SK-N-SH (cell line): ENCODE data around the gene MRPL32. TPM values are rescaled to one million over a fixed set of nuclear protein-coding genes. Genes with fewer than 3 reads are reported as not detected.

ENCODE experiments used
- CTCF ChIA-PET: fragments of 300-600, 350-600 bp; formaldehyde crosslinking; extraction: SDS; loops from one replicate; lab custom pipeline; 2021; lab: Yijun Ruan, JAX
- POLR2A ChIA-PET: fragments of 350-600 bp; sonication (Branson Sonifier 250); formaldehyde crosslinking; extraction: SDS; loops from one replicate; lab custom pipeline; 2020; ENCODE audit warnings: antibody characterized with exemption, inconsistent platforms; lab: Yijun Ruan, JAX
- DNase-seq: peaks from one replicate; pipeline ENCODE4 v3.0.0; 2012
- H2AFZ ChIP-seq: fragments of 200-600 bp; sonication (generic); 2 replicates; pipeline ENCODE4 v1.8.1; 2016; ENCODE audit warnings: antibody characterized with exemption, mild to moderate bottlenecking, low read depth
- H3F3A ChIP-seq: fragments of 200-600 bp; sonication (generic); replicated peaks from 2 replicates; pipeline ENCODE3; 2016; ENCODE audit warnings: antibody characterized with exemption, mild to moderate bottlenecking; ENCODE audit not compliant: insufficient read depth
- H3K27ac ChIP-seq, 2 experiments: fragments of 200-500 bp in 1 of 2; fragments of 200-600 bp in 1 of 2; sonication (Bioruptor generic) in 1 of 2; sonication (generic), shearing (Covaris generic) in 1 of 2; 2 replicates each; pipeline versions ENCODE4 v1.5.1 to v1.6.1; 2014 to 2016; ENCODE audit warnings: low read depth in 2 of 2, inconsistent platforms in 1 of 2, low read length in 1 of 2, mild to moderate bottlenecking in 1 of 2, mixed read lengths in 1 of 2
- H3K27me3 ChIP-seq: fragments of 200-600 bp; sonication (generic), shearing (Covaris generic); 2 replicates; pipeline ENCODE4 v1.6.1; 2016; ENCODE audit warnings: mixed run types; ENCODE audit not compliant: insufficient read depth
- H3K36me3 ChIP-seq, 2 experiments: fragments of 200-500 bp in 1 of 2; fragments of 200-600 bp in 1 of 2; sonication (Bioruptor generic) in 1 of 2; sonication (generic) in 1 of 2; replicated peaks in 1 of 2; 2 replicates each; pipeline versions ENCODE3 to v1.5.1; 2014 to 2016; ENCODE audit warnings: low read length in 1 of 2, mild to moderate bottlenecking in 1 of 2; ENCODE audit not compliant: insufficient read depth in 2 of 2, control insufficient read depth in 1 of 2
- H3K4me1 ChIP-seq, 2 experiments: fragments of 200-500 bp in 1 of 2; fragments of 200-600 bp in 1 of 2; sonication (Bioruptor generic) in 1 of 2; sonication (generic), shearing (Covaris generic) in 1 of 2; 2 replicates each; pipeline versions ENCODE4 v1.5.1 to v1.6.1; 2014 to 2016; ENCODE audit warnings: low read depth in 1 of 2, low read length in 1 of 2, mixed run types in 1 of 2; ENCODE audit not compliant: insufficient read depth in 2 of 2, control insufficient read depth in 1 of 2
- H3K4me2 ChIP-seq: fragments of 200-600 bp; sonication (generic), shearing (Covaris generic); 2 replicates; pipeline ENCODE4 v1.6.1; 2017; ENCODE audit warnings: mixed run types
- H3K4me3 ChIP-seq, 2 experiments: fragments of 200-500 bp in 1 of 2; fragments of 200-600 bp in 1 of 2; sonication (Bioruptor generic) in 1 of 2; sonication (generic), shearing (Covaris generic) in 1 of 2; 2 replicates each; pipeline versions ENCODE4 v1.5.1 to v1.8.1; 2014 to 2016; ENCODE audit warnings: low read depth in 2 of 2, inconsistent platforms in 1 of 2, low read length in 1 of 2, mild to moderate bottlenecking in 1 of 2, mixed read lengths in 1 of 2, moderate library complexity in 1 of 2
- H3K79me2 ChIP-seq: fragments of 200-600 bp; sonication (generic); 2 replicates; pipeline ENCODE4 v1.8.1; 2017; ENCODE audit warnings: mild to moderate bottlenecking; ENCODE audit not compliant: insufficient read depth
- H3K9ac ChIP-seq: fragments of 200-600 bp; sonication (generic); 2 replicates; pipeline ENCODE4 v1.6.1; 2017; ENCODE audit warnings: mixed run types
- H3K9me2 ChIP-seq: fragments of 200-600 bp; sonication (generic); 2 replicates; pipeline ENCODE4 v1.6.1; 2017; ENCODE audit warnings: mixed run types
- H3K9me3 ChIP-seq: fragments of 200-600 bp; sonication (generic); 2 replicates; pipeline ENCODE4 v1.6.1; 2017; ENCODE audit warnings: mixed run types, mild to moderate bottlenecking, moderate library complexity
- H4K20me1 ChIP-seq: fragments of 200-600 bp; sonication (generic); 2 replicates; pipeline ENCODE4 v1.6.1; 2017; ENCODE audit warnings: mild to moderate bottlenecking, mixed run types; ENCODE audit not compliant: insufficient read depth
- CHD2 ChIP-seq: fragments of 150-350 bp; IDR thresholded peaks from 2 replicates; pipeline ENCODE4 v1.6.1; 2018; ENCODE audit warnings: low read length; ENCODE audit not compliant: partially characterized antibody
- FOXJ3 ChIP-seq: sonication (generic); formaldehyde crosslinking; IDR thresholded peaks from 2 replicates; pipeline ENCODE4 v1.5.1; 2020; ENCODE audit warnings: mild to moderate bottlenecking, missing genetic modification reagents
- GATA2 ChIP-seq: sonication (generic); formaldehyde crosslinking; IDR thresholded peaks from 2 replicates; pipeline ENCODE4 v1.5.0; 2020; ENCODE audit warnings: mild to moderate bottlenecking, missing genetic modification reagents
- JUND ChIP-seq: IDR thresholded peaks from 2 replicates; pipeline ENCODE4 v1.4.0; 2012
- NFIC ChIP-seq: IDR thresholded peaks from 2 replicates; pipeline ENCODE4 v1.4.0; 2012; ENCODE audit warnings: borderline replicate concordance
- RFX5 ChIP-seq: IDR thresholded peaks from 2 replicates; pipeline ENCODE4 v1.6.1; 2012; ENCODE audit warnings: mild to moderate bottlenecking, improper control_type of control experiment, low read length
- RXRA ChIP-seq: IDR thresholded peaks from 2 replicates; pipeline ENCODE4 v1.4.0; 2012; ENCODE audit warnings: low read depth, mild to moderate bottlenecking, borderline replicate concordance
- SIN3A ChIP-seq: IDR thresholded peaks from 2 replicates; pipeline ENCODE4 v1.6.1; 2012; ENCODE audit warnings: low read depth, mild to moderate bottlenecking, low read length, moderate library complexity, borderline replicate concordance
- TAF1 ChIP-seq: IDR thresholded peaks from 2 replicates; pipeline ENCODE4 v1.6.1; 2012; ENCODE audit warnings: low read depth, mild to moderate bottlenecking, low read length, moderate library complexity, borderline replicate concordance
- TCF12 ChIP-seq: IDR thresholded peaks from 2 replicates; pipeline ENCODE4 v1.4.0; 2012
- WGBS: methylation state at CpG from one replicate; pipeline ENCODE4 v1.1.6; 2017; ENCODE audit warnings: low lambda C conversion rate; 5-methylcytosine and 5-hydroxymethylcytosine counted together
- polyA plus RNA-seq, 3 experiments: library from polyadenylated mRNA; depleted of rRNA; stranded (reverse); fragments of >200 nt; gene quantifications; 2 replicates each; pipeline ENCODE4 v1.2.3, GENCODE V29; 2012
- TF ChIP-seq, protein P1 (sequence below): fragments of 150-350 bp; IDR thresholded peaks from 2 replicates; pipeline ENCODE4 v1.6.1; 2016; ENCODE audit warnings: mild to moderate bottlenecking, low read depth, low read length
- TF ChIP-seq, protein P2 (sequence below): IDR thresholded peaks from 2 replicates; pipeline ENCODE4 v1.4.0; 2012; ENCODE audit warnings: low read depth, borderline replicate concordance
- TF ChIP-seq, protein P3 (sequence below): fragments of 200-600 bp; sonication (generic); IDR thresholded peaks from 2 replicates; pipeline ENCODE4 v1.6.1; 2017; ENCODE audit warnings: antibody characterized with exemption, mild to moderate bottlenecking, moderate library complexity
- TF ChIP-seq, protein P4 (sequence below): IDR thresholded peaks from 2 replicates; pipeline ENCODE4; 2012

Gene MRPL32
- polyA plus RNA-seq, 1 of the 3 experiments (the other 2 are of a cell fraction), result 73.1 TPM

DNA sequence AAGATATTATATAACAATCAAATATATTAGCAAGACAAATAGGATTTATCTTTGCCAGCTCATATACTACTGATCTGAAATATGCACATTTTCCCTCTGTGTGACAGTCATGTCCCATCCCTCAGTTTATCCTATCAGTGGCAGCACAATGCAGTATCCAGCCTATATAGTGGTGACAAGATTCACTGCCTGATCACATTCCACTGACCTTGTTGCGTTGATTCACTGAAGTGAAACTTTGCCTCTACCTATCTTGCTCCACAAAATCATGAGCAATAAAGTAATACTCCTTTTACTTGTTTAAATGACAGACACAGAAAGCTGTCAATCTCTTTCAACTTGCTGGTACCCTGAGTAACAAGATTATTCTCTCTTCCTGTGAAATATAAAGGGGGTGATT is 6.5 kb upstream of the MRPL32 start:
- DNase-seq, result no peak
- no peak overlapping the region for H3K4me2 ChIP-seq
- H3F3A ChIP-seq, result peaks cover 7% of the 10 kb centered on the region
- peaks cover 0 to 4% of the 10 kb centered on the region in 2 experiments; a peak in 2 of 4 replicates for H3K4me1 ChIP-seq
- H3K4me3 ChIP-seq, result no peak overlapping the region
- TF ChIP-seq TAF1 (no peak), FOXJ3 (CRISPR knock-in tag) (no peak), NFIC (no peak), SIN3A (no peak), TCF12 (no peak), RFX5 (no peak), CHD2 (no peak), GATA2 (CRISPR knock-in tag) (no peak), JUND (no peak), RXRA (no peak)
- TF ChIP-seq, protein P1, sequence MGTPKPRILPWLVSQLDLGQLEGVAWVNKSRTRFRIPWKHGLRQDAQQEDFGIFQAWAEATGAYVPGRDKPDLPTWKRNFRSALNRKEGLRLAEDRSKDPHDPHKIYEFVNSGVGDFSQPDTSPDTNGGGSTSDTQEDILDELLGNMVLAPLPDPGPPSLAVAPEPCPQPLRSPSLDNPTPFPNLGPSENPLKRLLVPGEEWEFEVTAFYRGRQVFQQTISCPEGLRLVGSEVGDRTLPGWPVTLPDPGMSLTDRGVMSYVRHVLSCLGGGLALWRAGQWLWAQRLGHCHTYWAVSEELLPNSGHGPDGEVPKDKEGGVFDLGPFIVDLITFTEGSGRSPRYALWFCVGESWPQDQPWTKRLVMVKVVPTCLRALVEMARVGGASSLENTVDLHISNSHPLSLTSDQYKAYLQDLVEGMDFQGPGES, result no peak
- TF ChIP-seq, protein P2, sequence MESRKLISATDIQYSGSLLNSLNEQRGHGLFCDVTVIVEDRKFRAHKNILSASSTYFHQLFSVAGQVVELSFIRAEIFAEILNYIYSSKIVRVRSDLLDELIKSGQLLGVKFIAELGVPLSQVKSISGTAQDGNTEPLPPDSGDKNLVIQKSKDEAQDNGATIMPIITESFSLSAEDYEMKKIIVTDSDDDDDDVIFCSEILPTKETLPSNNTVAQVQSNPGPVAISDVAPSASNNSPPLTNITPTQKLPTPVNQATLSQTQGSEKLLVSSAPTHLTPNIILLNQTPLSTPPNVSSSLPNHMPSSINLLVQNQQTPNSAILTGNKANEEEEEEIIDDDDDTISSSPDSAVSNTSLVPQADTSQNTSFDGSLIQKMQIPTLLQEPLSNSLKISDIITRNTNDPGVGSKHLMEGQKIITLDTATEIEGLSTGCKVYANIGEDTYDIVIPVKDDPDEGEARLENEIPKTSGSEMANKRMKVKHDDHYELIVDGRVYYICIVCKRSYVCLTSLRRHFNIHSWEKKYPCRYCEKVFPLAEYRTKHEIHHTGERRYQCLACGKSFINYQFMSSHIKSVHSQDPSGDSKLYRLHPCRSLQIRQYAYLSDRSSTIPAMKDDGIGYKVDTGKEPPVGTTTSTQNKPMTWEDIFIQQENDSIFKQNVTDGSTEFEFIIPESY, result no peak
- TF ChIP-seq, protein P3, sequence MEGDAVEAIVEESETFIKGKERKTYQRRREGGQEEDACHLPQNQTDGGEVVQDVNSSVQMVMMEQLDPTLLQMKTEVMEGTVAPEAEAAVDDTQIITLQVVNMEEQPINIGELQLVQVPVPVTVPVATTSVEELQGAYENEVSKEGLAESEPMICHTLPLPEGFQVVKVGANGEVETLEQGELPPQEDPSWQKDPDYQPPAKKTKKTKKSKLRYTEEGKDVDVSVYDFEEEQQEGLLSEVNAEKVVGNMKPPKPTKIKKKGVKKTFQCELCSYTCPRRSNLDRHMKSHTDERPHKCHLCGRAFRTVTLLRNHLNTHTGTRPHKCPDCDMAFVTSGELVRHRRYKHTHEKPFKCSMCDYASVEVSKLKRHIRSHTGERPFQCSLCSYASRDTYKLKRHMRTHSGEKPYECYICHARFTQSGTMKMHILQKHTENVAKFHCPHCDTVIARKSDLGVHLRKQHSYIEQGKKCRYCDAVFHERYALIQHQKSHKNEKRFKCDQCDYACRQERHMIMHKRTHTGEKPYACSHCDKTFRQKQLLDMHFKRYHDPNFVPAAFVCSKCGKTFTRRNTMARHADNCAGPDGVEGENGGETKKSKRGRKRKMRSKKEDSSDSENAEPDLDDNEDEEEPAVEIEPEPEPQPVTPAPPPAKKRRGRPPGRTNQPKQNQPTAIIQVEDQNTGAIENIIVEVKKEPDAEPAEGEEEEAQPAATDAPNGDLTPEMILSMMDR, result no peak
- TF ChIP-seq, protein P4, sequence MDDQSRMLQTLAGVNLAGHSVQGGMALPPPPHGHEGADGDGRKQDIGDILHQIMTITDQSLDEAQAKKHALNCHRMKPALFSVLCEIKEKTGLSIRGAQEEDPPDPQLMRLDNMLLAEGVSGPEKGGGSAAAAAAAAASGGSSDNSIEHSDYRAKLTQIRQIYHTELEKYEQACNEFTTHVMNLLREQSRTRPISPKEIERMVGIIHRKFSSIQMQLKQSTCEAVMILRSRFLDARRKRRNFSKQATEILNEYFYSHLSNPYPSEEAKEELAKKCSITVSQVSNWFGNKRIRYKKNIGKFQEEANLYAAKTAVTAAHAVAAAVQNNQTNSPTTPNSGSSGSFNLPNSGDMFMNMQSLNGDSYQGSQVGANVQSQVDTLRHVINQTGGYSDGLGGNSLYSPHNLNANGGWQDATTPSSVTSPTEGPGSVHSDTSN, result no peak
- TF ChIP-seq, all 33 proteins: peak for 0
- Histone ChIP-seq H3K36me3 (peaks cover 67 to 68% of the 10 kb centered on the region in 2 experiments), H3K79me2 (peaks cover 38% of the 10 kb centered on the region), H3K27ac (no peak overlapping the region), H3K27me3 (no peaks in the 10 kb centered on the region), H3K9me2 (no peaks in the 10 kb centered on the region), H4K20me1 (peaks cover 29% of the 10 kb centered on the region), H3K9me3 (no peaks in the 10 kb centered on the region), H3K9ac (no peak overlapping the region), H2AFZ (no peak overlapping the region)
- WGBS, result 95% methylated on average over 1 of the region's 1 CpG
- CTCF ChIA-PET, result interaction anchor here (1.6 kb wide), 1 partner anchor 15 kb away, joined by 6 read pairs; no protein-coding TSS in a partner anchor
- POLR2A ChIA-PET, result no interaction called here
